Measurements from ENCODE around the gene TMEM134.
"Not testable (repeated sequence)": the region's sequence is repeated elsewhere in the genome, so short reads cannot be mapped to it uniquely, and the experiment has no call there.

- TF ChIP-seq CTCF, POLR2A (IDR thresholded peaks at IDR 0.05): not testable (repeated sequence)
Observed at GRCh38 chr11:67465530-67465929, 3.5 kb downstream of the TMEM134 start.

All from Peyer's patch (tissue), 4 donors.